HepG2 (cell line): ENCODE data around the gene VWC2L. TPM values are rescaled to one million over a fixed set of nuclear protein-coding genes. Genes with fewer than 3 reads are reported as not detected.

ENCODE experiments used
- AGO1 ChIP-seq: fragments of 200-400 bp; formaldehyde crosslinking; IDR thresholded peaks from 2 replicates; pipeline ENCODE4 v1.6.1; 2017; ENCODE audit warnings: mild to moderate bottlenecking, low read depth, low read length, moderate library complexity; ENCODE audit not compliant: poor library complexity, severe bottlenecking
- AKNA ChIP-seq: sonication (generic); formaldehyde crosslinking; IDR thresholded peaks from 2 replicates; pipeline ENCODE4 v1.4.0; 2020; ENCODE audit warnings: missing genetic modification reagents, borderline replicate concordance
- BATF2 ChIP-seq: sonication (generic); formaldehyde crosslinking; IDR thresholded peaks from 2 replicates; pipeline ENCODE4 v1.8.0; 2022; ENCODE audit warnings: mild to moderate bottlenecking, missing genetic modification reagents, moderate library complexity
- DDIT3 ChIP-seq: sonication (generic); formaldehyde crosslinking; IDR thresholded peaks from 2 replicates; pipeline ENCODE4 v1.4.0; 2020; ENCODE audit warnings: mild to moderate bottlenecking, missing genetic modification reagents
- DPF2 ChIP-seq: sonication (generic); formaldehyde crosslinking; IDR thresholded peaks from 2 replicates; pipeline ENCODE4 v1.4.0; 2020; ENCODE audit warnings: mild to moderate bottlenecking, low read depth, missing genetic modification reagents, borderline replicate concordance
- ELK4 ChIP-seq: sonication (generic); formaldehyde crosslinking; IDR thresholded peaks from 2 replicates; pipeline ENCODE4 v1.9.0; 2021; ENCODE audit warnings: missing genetic modification reagents, borderline replicate concordance
- EP300 ChIP-seq, 3 experiments: sonication (generic) in 1 of 3; formaldehyde crosslinking in 1 of 3; IDR thresholded peaks; 2 replicates each; pipeline versions ENCODE4 v1.5.1 to v1.6.1; 2011 to 2020; ENCODE audit warnings: low read depth in 2 of 3, low read length in 2 of 3, borderline replicate concordance in 1 of 3, improper control_type of control experiment in 1 of 3, mild to moderate bottlenecking in 1 of 3, missing genetic modification reagents in 1 of 3, moderate library complexity in 1 of 3
- NONO ChIP-seq, 2 experiments: fragments of 450-650 bp in 1 of 2; sonication (generic) in 1 of 2; formaldehyde crosslinking in 1 of 2; IDR thresholded peaks in 1 of 2; conservative IDR thresholded peaks in 1 of 2; 2 replicates each; pipeline versions ENCODE4 v1.6.1 to v1.8.0; 2017 to 2022; ENCODE audit warnings: mild to moderate bottlenecking in 1 of 2, missing genetic modification reagents in 1 of 2, moderate library complexity in 1 of 2
- POLR2A ChIP-seq, 2 experiments: IDR thresholded peaks; 2 replicates each; pipeline ENCODE4 v1.6.1; 2011; ENCODE audit warnings: low read depth in 2 of 2, low read length in 2 of 2, mild to moderate bottlenecking in 1 of 2, moderate library complexity in 1 of 2; ENCODE audit not compliant: insufficient read depth in 1 of 2
- RFX3 ChIP-seq: IDR thresholded peaks from 2 replicates; pipeline ENCODE4 v1.6.1; 2016; ENCODE audit warnings: missing biosample characterization, missing genetic modification reagents
- USF2 ChIP-seq, 2 experiments: sonication (generic) in 1 of 2; formaldehyde crosslinking in 1 of 2; IDR thresholded peaks; 2 replicates each; pipeline versions ENCODE4 v1.5.1 to v1.6.1; 2011 to 2020; ENCODE audit warnings: borderline replicate concordance in 1 of 2, low read depth in 1 of 2, low read length in 1 of 2, mild to moderate bottlenecking in 1 of 2, missing genetic modification reagents in 1 of 2, moderate library complexity in 1 of 2
- ZC3H13 ChIP-seq: sonication (generic); formaldehyde crosslinking; IDR thresholded peaks from 2 replicates; pipeline ENCODE4 v1.8.1; 2023; ENCODE audit warnings: mild to moderate bottlenecking, missing genetic modification reagents, moderate library complexity
- ZMYM3 ChIP-seq: sonication (generic); formaldehyde crosslinking; IDR thresholded peaks from 2 replicates; pipeline ENCODE4 v1.5.1; 2020; ENCODE audit warnings: mild to moderate bottlenecking, missing genetic modification reagents
- ZNF10 ChIP-seq: sonication (generic); formaldehyde crosslinking; IDR thresholded peaks from 2 replicates; pipeline ENCODE4 v1.4.0; 2020; ENCODE audit warnings: mild to moderate bottlenecking, low read depth, missing genetic modification reagents, borderline replicate concordance
- ZNF333 ChIP-seq: sonication (generic); formaldehyde crosslinking; IDR thresholded peaks from 2 replicates; pipeline ENCODE4 v1.4.0; 2020; ENCODE audit warnings: mild to moderate bottlenecking, missing genetic modification reagents, borderline replicate concordance
- ZNF569 ChIP-seq: sonication (generic); formaldehyde crosslinking; IDR thresholded peaks from 2 replicates; pipeline ENCODE4 v1.5.0; 2020; ENCODE audit warnings: mild to moderate bottlenecking, missing genetic modification reagents, moderate library complexity, borderline replicate concordance
- ZNF746 ChIP-seq: sonication (generic); formaldehyde crosslinking; IDR thresholded peaks from 2 replicates; pipeline ENCODE4 v1.8.0; 2022; ENCODE audit warnings: mild to moderate bottlenecking, missing genetic modification reagents
- polyA plus RNA-seq, 8 experiments: library from polyadenylated mRNA; depleted of rRNA in 3 of 8; stranded (reverse) in 7 of 8; unstranded in 1 of 8; fragments of >200 nt; fragmentation: Illumina TruSeq in 4 of 8; extraction: Trizol in 4 of 8; gene quantifications; 2 replicates each; pipeline versions ENCODE4 v1.2.1 to v1.2.3, GENCODE V29; 2011 to 2016; ENCODE audit warnings: low read depth in 4 of 8, missing spikeins in 1 of 8, mixed read lengths in 1 of 8; ENCODE audit not compliant: insufficient read depth in 1 of 8
- total RNA-seq, 5 experiments: library from RNA; depleted of rRNA; stranded (reverse); fragments of >200 nt; fragmentation: Illumina TruSeq; extraction: Trizol; gene quantifications; 2 replicates each; pipeline ENCODE4 v1.2.3, GENCODE V29; 2016; ENCODE audit warnings: low read depth in 1 of 5

The VWC2L gene
- total and polyA plus RNA-seq, 2 of the 13 experiments (the other 11 are each of a cell fraction or from before 2014, with no cell fraction given): not detected

GRCh38 chr2:214410918-214411554 lies at the start of gene VWC2L (continued):
- TF ChIP-seq AKNA (CRISPR knock-in tag) (peak; percentile 93; the same call in 1 of the 2 replicates), ZMYM3 (CRISPR knock-in tag) (no peak), AGO1 (no peak), POLR2A (IDR thresholded peaks at IDR 0.05; ENCODE audit: insufficient read depth in 1 of 2, low read depth in 2 of 2, low read length in 2 of 2) (no peak), RFX3 (CRISPR knock-in tag) (0 out of 2 replicates have a peak, but pooled peaks have one; percentile 38), ZNF10 (CRISPR knock-in tag) (no peak), ZC3H13 (0 out of 2 replicates have a peak, but pooled peaks have one; percentile 41), ZNF569 (no peak), USF2 (IDR thresholded peaks at IDR 0.05; ENCODE audit: low read depth, low read length) (no peak), USF2 (CRISPR knock-in tag; IDR thresholded peaks at IDR 0.05; ENCODE audit: borderline replicate concordance) (0 out of 2 replicates have a peak, but pooled peaks have one; percentile 23), ELK4 (CRISPR knock-in tag) (no peak), BATF2 (CRISPR knock-in tag) (peak; percentile 79), NONO (IDR thresholded peaks at IDR 0.05) (no peak), NONO (CRISPR knock-in tag; conservative IDR thresholded peaks at IDR 0.05) (no peak), DPF2 (CRISPR knock-in tag) (no peak), EP300 (IDR thresholded peaks at IDR 0.05; ENCODE audit: low read depth in 2 of 2, low read length in 2 of 2) (no peak), EP300 (CRISPR knock-in tag; IDR thresholded peaks at IDR 0.05; ENCODE audit: borderline replicate concordance) (no peak), DDIT3 (no peak), ZNF746 (0 out of 2 replicates have a peak, but pooled peaks have one; percentile 26), ZNF333 (CRISPR knock-in tag) (no peak)
